ENCODE data around the gene HNRNPUL1. TPM values are rescaled to one million over a fixed set of nuclear protein-coding genes. Genes with fewer than 3 reads are reported as not detected.

Gene HNRNPUL1
- total RNA-seq, 1 experiment from 2014 or later, result 204 TPM

DNA sequence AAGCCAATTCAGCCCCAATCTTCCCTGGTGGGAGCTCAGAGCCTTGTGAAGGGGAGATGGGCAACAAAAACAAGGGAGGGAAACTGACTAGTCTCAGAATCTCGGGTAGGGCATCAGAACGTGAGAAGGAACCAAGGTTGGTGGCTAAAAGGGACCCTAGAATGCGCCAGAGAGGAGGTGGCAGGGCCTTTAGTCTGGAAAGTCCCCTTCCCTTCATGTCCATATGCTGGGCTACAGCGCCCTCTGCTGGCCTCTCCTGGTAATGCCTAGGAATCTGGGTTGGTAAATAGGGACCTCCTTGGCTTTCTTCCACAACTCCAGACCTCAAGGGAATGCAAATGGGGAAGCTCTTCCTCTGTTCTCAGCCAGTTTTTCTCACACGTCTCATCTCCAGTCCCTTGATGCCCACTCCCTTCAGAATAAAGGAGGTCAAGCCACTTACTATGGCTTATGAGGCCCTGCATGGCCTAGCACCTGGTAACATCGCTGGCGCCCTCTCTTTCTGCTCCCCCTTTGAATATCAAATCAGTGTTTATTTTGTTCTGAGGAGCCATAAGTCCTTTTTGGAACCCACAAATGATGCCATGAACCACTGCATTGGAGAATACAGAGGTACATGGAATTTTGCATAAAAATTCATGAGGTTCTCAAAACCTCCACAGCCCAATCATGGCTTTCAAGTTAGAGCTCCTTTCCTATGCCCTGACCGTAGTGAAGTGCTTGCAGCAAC is 44.4 kb downstream of the HNRNPUL1 start:
- DNase-seq (ENCODE audit: low spot score), result peak; percentile 85

DNA sequence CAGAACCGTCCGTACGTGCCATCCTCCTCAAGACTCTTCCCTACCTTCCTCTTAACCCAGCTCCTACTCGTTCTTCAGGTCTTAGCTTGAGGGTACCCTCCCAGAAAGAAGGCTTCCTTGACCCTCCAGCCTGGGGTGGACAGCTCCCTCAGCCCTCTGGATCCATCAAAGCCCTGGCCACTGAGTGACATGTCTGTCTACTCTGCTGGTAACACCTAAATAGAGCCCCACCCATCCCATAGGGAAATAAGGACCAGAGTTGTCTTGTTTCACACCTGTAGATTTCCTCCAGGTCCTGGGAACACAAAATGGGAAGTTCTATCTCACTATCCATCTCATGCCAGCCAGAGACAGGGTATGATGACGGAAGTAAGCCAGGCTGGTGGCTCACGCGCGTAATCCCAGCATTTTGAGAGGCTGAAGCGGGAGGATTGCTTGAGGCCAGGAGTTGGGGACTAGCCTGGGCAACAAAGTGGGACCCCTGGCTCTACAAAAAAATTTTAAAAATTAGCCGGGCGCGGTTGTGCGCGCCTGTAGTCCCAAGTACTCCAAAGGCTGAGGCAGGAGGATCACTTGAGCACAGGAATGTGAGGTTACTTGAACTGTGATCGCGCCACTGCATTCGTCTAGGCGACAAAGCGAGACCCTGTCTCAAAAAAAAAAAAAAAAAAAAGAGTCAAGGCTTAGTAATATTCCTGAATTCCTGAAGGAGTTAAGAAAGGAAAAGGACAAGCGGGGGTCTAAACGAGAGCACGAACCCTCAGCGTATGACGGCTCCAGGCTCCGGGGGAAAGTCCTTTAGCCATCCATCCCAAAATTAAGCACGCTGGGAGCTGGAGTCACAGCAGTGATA is 45.2 kb downstream of the HNRNPUL1 start:
- DNase-seq (ENCODE audit: low spot score), result no peak

DNA sequence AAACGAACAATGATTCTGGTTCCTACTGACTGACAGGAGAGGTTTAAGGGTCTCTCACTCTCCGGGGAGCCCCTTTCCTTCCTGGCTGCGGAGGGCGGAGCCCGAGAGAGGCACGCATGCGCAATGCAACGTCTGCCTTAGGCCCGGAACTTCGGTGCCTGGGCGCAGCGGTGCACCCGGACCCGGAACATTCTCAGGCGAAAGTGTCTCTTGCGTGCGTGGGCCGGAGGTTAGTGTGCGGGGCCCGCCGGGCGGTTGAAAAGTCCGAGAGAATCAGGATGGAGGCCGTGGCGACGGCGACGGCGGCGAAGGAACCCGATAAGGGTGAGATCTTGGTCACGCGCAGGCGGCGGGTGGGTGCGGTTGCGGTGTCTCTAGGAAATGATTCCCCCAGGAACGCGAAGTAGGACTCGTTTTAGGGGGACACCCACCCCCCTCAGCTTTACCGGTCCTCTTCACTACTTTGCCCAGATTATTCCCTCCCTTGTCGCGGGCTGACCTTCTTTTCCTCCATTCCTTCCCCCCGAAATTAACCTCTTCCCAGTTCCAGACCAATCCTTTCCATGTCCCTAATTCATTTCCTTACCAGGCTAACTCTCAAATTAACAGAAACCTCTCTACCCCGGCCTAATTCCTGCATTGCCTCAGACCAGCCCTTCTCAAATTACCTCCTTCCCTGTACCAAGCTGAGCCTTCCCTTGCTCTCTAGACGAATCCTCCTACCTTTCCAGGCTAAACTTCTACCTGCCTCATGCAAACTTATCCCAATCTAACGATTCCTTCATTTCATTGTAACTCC is 46.1 kb downstream of the HNRNPUL1 start, which contains the start of gene CCDC97:
Gene CCDC97, plus strand, starts transcription at position 140 of the 799 bp plus-strand sequence. Its CDS starts 139 bp downstream, at position 279.
- DNase-seq (ENCODE audit: low spot score), result peak; percentile 76

DNA sequence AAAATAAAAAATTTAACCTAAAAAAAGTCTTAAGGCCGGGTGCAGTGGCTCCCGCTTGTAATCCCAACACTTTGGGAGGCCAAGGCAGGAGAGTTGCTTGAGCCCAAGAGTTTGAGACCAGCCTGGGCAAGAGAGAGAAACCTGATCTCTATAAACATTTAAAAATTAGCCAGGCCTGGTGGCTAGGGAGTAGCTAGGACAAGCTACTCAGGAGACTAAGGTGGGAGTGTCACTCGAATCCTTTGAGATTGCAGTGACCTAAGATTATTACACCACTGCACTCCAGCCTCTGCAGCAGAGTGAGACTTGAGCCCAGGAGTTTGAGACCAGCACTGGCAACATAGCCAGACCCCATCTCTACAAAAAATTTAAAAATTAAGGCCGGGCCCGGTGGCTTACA is 46.9 kb downstream of the HNRNPUL1 start:
- DNase-seq (ENCODE audit: low spot score), result no peak

DNA sequence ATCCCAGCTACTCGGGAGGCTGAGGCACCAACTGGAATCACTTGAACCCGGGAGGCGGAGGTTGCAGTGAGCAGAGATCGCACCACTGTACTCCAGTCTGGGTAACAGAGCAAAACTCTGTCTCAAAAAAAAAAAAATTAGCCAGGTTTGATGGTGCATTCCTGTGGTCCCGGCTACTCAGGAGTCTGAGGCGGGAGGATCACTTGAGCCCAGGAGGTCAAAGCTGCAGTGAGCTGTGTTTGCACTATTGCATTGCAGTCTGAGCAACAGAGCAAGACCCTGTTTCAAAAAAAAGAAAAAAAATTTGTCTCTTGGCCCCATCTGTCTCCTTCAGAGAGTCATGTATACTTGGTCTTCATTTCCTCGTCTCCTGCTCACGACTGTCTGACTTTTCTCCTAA is 47.4 kb downstream of the HNRNPUL1 start:
- DNase-seq (ENCODE audit: low spot score), result no peak

DNA sequence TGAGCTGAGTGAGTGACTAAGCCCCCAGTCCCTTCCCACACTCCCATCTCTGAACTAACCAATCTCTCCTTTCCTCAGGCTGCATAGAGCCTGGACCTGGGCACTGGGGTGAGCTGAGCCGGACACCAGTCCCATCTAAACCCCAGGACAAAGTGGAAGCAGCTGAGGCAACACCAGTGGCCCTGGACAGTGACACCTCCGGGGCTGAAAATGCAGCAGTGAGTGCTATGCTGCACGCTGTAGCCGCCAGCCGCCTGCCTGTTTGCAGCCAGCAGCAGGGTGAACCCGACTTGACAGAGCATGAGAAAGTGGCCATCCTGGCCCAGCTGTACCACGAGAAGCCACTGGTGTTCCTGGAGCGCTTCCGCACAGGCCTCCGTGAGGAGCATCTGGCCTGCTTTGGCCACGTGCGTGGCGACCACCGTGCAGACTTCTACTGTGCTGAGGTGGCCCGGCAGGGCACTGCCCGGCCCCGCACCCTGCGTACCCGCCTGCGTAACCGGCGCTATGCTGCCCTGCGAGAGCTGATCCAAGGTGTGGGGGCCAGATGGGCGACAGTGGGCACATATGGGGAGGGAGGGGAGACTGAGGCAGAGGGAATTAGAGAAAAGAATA is 52.2 kb downstream of the HNRNPUL1 start:
- no peak for DNase-seq (ENCODE audit: low spot score)

DNA sequence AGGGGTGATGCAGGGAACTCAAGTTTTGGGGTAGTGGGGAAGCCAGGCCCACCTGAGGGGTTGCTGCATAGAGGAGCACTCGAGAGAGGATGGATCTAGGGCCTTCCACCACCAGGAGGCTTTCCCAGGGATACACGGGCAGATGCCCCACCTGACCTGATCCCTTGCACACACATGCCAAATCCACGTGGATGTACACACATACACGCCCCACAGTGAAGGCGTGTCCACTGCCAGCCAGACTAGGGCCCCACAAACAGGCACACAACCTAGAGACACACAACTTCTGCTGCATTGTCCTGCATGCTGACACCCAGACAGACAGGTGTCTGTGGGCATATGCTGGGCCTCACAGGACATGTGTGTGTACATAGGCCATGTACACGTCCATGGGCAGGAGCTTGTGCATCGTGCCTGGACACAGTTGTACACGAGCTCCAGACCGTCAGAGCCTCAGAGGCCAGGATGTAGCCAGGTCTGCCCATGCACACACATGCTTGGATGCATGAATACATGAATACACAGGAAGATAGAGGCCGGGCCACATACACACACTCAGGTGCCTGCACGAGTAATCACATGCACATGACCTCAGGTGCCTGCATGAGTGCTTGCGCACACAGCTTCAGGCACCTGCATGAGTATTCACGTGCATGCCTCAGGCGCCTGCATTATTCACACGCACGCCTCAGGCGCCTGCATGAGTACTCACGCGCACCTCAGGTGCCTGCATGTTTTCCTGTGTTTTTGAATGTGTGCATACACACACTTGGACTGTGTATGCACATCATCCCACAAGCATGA is 54.7 kb downstream of the HNRNPUL1 start:
- no peak for DNase-seq (ENCODE audit: low spot score)

DNA sequence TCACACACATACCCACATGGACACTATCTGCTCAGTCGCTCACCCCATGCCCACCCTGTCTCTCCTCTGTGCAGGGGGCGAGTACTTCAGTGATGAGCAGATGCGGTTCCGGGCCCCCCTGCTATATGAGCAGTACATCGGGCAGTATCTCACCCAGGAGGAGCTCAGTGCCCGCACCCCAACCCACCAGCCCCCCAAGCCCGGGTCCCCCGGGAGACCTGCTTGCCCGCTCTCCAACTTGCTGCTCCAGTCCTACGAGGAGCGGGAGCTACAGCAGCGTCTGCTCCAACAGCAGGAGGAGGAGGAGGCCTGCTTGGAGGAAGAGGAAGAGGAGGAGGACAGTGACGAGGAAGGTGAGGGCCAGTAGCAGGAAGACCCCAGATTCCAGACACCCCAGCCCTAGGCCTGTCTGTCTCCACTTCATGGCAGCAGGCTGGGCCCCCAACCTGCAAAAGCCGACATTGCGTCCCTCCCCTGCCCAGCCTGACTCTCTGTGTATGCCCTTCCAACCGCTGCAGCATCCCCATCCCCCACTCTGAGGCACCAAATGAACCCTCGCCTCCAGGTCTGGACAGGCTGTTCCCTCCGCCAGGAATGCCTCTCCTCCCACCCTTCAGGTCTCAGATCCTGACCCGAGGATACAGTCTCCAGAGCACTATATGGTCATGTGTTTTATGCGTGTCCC is 55.5 kb downstream of the HNRNPUL1 start:
- no peak for DNase-seq (ENCODE audit: low spot score)

DNA sequence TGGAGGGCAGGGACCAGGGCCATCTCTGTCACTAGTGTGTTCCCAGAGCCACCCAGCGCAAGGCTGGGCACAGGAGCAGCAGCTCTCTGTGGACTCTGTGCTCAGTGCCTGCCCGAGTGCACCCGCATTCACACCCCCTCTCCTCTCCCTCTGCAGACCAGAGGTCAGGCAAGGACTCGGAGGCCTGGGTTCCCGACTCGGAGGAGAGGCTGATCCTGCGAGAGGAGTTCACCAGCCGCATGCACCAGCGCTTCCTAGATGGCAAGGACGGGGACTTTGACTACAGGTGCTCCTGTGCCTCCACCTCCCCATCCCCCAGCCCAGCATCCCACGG is 56.0 kb downstream of the HNRNPUL1 start:
- DNase-seq (ENCODE audit: low spot score), result no peak

DNA sequence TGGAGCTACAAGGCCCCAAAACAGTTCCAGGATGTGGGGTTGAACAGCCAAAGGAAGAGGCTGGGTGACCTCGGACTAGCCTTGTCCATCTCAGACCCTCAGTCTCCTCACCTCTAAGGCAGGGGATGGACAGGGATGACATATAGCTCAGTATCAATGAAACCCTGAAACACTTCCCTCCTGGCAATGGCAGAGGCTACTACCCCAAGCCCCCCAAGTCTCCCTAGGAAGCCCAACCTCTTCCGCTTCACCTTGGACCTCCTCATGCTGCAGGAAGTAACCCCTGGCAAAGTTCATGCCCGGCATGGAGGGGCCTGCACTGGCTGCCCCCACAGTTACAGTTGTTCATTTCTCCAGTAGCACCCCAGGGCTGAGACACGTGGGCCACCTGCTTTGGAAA is 56.4 kb downstream of the HNRNPUL1 start:
- DNase-seq (ENCODE audit: low spot score), result no peak

DNA sequence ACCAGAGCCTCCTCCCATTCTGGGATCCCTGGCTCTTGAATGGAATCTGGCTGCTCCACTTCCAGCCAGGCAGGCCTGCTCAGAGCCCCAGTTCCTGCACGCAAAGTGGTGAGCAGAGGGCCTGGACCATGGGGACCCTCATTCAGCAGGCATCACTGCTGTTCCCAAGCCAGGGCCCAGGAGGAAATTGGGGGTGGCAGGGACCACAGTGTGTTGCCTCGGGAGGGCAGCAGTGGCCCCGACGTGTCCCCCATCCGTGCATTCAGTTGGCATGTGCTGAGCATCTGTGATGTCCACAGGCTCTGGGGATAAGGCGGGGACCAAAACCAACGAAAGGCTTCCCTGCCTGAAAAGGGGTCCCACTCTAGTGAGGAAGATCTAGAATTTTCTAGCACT is 57.0 kb downstream of the HNRNPUL1 start:
- DNase-seq (ENCODE audit: low spot score), result no peak

DNA sequence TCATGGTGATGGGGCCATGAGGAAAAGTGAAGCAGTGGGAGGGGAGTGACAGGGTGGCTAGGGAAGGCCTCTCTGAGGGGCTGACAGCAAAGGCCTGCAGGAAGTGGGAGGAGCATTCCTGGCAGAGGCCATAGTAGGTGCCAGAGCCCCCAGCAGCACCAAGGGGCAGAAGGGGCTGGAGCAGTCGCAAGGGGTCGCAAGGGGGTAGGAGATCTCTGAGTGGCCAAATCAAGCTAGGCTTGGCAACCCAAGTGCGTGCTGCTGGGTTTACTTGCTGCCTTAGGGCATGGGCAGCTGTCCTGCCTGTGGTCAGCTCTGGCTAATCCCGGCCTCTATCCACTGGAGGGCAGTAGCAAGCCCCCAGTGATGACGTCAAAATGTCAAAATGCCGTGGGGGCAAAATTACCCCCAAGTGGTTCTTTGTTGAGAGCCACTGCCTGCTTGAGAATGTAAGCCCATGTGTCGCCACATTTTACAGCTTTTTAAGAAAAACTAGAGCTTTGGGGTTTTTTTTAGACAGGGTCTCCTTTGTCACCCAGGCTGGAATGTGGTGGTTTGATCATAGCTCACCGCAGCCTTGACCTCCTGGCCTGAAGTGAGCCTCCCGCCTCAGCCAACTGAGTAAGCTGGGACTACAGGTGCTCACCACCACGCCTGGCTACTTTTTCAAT is 57.6 kb downstream of the HNRNPUL1 start:
- peak; percentile 90 for DNase-seq (ENCODE audit: low spot score)

DNA sequence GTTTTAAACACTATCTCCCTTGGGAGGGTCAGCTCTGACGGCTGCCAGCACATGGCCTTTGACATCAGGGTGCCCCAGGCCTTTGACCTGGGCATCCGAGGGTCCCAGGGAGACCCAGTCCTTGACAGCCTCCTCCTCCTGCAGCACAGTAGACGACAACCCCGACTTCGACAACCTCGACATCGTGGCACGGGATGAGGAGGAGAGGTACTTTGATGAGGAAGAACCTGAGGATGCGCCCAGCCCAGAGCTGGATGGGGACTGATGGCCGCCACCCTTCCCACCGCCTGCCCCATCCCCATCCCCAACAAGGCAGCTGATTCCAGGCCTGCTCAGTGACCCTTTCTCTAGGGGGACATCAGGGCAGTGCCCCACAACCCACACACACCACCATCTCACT is 58.3 kb downstream of the HNRNPUL1 start:
- DNase-seq (ENCODE audit: low spot score), result no peak

DNA sequence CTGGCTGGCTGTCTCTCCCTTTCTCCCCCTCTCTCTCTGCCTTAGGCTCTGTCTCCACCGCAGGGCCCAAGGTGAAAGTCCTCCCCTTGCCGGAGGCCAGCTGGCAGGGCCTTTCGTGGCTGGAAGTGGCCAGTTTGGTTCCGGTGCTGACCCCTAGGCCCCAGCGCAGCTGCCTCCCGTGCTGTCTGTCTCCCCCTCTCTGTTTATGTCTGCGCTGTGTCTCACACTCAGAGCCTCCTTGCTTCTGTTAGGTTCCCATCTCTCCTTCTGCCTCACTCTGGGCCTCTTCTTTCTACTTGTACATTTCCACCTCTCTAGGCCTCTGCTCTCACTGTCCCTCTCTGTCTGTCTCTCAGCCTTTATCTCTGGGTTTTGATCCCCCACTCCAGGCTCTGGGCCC is 58.9 kb downstream of the HNRNPUL1 start:
- DNase-seq (ENCODE audit: low spot score), result peak; percentile 58

DNA sequence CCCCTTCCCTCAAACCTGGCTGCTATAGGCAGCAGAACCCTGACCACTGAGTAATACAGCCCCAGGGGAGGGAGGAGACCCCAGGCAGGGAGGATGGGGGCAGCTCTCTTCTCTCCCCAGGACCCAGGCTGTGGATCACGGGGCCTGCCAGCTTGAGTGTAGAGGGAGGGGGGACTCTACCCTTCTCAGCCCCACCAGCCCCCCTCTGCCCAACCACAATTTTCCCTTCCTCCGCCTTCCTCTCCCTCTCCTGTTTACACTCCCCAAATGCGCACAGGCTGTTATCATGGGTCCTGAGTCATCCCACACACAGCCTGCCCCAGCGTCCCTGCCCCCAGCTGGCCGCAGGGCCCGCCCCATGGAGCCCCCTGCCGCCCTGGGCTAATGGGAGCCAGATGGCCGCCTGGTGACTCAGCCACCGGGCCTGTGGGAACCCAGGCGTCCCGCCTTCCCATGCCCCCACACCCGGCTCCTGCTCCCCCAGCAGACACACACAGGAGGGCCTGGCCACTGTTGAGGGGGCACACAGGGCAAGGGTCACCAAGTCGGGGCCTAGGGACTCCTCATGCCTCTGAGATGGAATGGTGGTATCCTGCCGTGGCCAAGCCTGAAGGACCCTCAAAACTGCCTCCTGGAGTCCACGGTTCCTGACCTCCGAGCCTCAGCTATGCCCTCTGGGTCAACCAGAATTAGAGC is 59.4 kb downstream of the HNRNPUL1 start:
- peak; percentile 97 for DNase-seq (ENCODE audit: low spot score)

DNA sequence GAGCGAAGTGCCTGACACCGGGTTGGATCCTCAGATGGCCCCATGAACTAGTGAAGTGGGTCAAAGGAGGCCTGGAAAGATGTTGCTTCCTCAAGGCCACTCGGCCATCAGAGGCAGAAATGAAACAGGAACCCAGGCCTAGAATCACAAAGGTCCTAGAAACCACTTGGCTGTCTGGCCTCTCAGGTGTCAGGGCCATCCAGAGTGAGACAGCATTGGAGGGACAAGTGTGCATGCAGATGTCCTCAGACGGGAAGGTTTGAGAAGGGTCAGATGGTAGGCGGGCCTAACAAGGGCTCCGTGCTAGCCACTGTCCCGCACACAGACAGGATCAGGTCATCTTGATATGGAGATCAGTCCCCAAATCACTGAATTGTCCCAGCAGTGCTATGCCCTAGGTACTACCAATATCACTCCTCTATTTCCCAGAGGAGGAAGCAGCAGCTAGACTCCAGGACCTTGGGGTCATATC is 60.1 kb downstream of the HNRNPUL1 start:
- no peak for DNase-seq (ENCODE audit: low spot score)

DNA sequence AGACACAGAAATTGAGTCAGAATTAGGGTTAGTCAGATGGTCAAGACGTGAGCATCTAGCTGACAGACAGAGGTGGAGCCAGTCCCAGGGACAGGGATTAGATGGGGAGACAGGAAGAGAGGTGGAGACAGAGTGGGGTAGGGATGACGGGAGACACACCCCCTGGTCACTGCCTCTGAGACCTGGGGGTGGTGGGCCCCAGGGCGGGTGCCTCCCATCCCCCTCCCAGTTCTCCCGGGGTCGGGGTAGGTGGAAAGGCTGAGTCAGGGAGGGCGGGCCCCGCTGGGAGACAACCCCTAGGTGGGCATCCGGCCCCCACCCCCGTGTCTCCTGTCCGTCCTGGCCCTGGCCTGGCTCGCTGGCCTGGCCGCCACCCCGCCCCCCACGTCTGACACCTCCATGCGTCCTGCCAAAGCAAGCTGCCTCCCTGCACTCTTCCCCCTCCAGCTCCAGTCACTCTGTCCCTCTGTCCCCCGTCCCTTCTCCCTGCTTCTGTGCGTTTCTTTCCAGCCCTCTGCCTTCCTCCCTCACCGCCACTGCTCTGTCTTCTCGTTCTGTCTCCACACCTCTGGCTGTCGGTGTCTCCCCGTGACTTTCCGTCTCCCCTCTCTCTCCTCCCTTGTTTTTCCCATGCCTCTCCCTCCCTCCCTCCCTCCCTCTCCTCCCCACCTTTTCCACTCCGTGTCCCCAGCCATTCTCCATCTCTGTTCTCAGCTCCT is 60.9 kb downstream of the HNRNPUL1 start:
- DNase-seq (ENCODE audit: low spot score), result peak; percentile 93

DNA sequence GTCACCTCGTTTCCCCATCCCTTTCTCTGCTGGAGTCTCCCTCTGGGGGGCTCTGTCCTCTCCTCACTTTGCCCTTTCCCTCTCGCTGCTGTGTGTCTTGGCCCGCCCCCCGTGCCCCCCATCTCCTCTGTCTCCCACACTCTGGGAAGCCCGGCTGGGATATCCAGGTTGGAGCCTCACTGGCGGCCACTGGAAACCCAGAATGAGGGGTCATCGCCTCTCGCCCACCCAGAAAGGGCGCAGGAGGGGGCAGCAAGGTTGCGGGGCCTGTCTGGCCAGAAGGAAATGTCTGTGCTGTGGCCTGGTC is 61.4 kb downstream of the HNRNPUL1 start:
- no peak for DNase-seq (ENCODE audit: low spot score)

All from A172 (cell line).